Stimulated activated CD8-positive, alpha-beta memory T cell treated with anti-CD3 and anti-CD28 coated beads, Interleukin-15, amount 100 ng/mL, for 48 hours (primary cell): ENCODE results near the gene CMYA5.
"Not testable (repeated sequence)": the region's sequence is repeated elsewhere in the genome, so short reads cannot be mapped to it uniquely, and the experiment has no call there.

Source experiments
- DNase-seq, 2 donors: peaks; one replicate each; pipeline ENCODE4 v3.0.0-alpha.2; 2020; ENCODE audit warnings: low read depth in 2 of 2

Gene CMYA5

DNA sequence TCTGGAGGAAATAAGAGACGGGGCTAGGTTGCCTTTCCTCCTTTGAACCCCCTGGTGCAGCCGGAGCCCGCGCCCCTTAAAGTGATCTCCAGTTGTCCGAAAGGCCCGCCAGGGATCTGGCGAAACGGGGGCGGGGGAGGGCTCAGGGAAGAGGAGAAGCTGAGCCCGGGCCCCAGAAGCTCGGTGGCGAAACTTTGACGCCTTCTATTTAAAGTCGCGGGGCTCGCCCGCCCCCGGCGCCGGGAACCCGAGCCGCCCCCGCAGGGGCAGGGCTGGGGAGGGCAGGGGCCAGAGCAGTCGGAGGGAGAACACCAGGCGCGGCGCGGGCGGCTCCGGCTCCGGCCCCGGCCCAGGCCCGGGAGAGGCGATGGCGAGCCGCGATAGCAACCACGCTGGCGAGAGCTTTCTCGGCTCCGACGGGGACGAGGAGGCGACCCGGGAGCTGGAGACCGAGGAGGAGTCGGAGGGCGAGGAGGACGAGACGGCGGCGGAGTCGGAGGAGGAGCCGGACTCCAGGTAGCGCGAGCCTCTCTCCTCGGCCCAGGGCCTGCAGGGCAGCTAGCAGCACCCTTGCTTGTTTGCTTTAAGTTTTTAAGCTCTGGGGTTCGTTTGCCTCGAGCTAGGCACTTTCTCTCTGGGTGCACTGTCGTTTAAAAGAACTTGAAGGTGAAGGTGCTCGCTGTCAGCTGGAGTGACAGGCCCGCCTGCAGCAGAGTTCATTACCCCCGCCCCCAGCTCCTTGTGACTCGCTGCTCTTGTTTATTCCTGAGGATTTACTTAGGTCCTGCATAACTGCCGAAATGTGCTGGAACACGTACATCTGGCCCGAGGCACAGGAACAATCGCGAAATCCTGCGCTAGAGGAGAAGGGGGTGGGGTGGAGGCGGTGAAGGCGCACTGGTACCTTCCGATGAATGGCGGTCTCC lies at the start of gene CMYA5:
TSS of gene CMYA5 (plus strand) at position 296 of the 926 bp plus-strand sequence. CDS start at position 368, 72 bp downstream.
- no peak for DNase-seq

DNA sequence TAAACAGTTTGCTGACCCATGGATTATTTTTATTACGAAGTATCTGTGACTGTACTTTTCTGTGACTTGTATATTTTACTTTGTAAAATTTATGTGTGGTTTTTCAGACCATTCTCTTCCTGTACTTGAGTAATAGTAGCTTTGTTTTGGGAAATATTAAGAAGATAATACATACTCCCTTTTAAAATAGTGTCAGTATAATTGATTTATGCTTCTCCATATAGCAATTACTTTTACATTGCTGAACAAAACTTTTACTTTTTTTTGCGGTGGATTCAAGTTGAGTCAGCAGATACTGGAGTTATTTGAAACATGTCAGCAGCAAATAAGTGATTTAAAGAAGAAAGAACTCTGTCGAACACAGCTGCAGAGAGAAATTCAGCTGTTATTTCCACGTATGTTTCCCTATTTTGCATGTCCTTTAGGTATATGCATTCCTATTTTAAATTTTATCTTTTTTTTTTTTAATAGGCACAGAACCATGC lies 49.0 kb upstream of the CMYA5 start:
- no peak for DNase-seq

DNA sequence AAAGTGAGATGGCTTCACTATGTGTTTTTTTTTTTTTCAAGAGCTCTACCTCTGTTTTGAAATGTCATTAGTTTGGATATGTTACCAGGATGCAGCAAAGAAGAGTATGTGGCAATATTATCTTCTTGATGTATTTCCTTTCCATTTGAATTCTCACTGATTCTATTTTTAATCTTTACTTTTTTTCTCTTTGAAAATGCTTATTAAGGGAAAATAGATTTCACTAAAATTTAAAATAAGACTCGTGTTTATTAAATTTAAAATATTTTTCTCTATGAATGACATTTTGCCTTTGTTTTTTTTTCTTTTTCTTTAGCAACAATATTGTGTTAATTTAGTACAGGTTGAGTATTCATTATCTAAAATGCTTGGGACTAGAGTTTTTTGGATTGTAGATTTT lies 48.2 kb upstream of the CMYA5 start:
- no peak for DNase-seq

DNA sequence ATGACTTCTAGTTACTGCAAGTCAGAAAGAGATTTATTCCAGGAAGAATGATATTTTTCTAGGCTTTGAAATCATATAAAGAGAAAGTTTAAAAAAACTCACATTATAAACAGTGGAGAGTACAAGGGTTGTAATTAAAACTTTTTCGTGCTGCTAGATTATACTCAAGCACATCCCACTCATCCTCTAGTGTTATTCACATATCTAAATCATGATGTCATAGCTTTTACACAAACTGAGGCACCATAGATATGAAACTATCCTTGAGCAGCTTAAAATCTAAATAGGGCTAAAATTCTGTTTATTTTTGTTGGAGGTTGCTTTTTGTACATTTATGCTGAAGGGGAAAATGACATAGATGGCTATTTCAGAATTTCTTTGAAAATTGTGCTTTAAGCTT lies 47.4 kb upstream of the CMYA5 start:
- DNase-seq: no peak

DNA sequence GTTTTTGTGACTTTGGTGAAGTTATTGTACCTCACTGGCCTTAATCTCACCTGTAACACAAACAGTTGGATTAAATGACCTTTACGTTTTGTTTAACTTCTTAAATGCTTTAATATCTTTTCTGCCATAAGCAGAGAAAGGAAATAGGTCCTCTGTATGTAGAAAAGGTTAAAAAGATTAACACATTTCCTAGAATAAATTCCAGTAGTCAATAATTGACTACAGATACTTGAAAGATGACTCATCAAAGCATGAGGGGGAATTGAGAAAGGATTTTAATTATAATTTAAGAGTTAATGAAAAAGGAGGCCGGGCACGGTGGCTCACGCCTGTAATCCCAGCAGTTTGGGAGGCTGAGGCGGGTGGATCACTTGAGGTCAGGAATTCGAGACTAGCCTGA lies 35.8 kb upstream of the CMYA5 start:
- no peak for DNase-seq

DNA sequence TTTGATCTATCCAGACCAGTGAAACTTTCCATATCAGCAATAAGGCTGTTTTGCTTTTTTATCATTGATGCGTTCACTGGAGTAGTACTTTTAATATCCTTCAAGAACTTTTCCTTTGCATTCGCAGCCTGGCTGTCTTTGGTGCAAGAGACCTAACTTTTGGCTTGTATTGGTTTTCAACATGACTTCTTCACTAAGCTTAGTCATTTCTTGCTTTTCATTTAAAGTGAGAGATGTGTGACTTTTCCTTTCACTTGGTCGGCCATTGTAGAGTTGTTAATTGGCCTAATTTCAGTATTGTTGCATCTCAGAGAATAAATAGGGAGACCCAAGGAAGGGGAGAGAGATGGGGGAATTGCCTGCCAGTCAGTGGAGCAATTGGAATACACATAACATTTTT lies 26.4 kb upstream of the CMYA5 start:
- DNase-seq: no peak

DNA sequence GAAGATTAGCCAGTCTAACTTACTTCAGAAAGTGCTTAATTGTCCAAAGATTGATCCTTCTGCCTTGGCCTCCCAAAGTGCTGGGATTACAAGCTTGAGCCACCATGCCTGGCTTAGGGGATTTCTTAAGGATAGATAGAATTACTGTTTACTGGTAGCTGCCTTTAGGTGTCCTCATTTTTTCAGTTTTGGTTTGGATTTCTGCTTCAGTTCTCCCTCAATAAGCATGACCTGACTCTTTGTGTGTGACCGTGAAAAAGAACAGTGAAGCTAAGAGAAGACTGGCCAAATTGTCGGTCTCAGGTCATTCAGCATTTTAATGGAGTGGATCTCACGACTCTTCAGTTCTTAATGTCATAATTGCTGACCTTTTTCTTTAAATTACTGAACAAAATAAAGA lies 22.9 kb upstream of the CMYA5 start:
- DNase-seq: no peak

DNA sequence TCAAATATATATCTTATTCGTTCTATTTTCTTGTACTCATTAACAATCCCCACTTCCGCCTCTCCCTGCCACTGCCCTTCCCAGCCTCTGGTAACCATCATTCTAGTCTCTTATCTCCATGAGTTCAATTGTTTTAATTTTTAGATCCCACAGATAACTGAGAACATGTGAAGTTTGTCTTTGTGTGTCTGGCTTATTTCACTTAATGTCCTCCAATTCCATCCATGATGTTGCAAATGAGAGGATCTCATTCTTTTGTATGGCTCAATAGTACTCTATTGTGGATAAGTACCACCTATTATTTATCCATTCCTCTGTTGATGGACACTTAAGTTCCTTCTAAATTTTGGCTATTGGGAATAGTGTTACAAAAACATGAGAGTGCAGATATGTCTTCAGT lies 17.2 kb upstream of the CMYA5 start:
- DNase-seq: no peak

DNA sequence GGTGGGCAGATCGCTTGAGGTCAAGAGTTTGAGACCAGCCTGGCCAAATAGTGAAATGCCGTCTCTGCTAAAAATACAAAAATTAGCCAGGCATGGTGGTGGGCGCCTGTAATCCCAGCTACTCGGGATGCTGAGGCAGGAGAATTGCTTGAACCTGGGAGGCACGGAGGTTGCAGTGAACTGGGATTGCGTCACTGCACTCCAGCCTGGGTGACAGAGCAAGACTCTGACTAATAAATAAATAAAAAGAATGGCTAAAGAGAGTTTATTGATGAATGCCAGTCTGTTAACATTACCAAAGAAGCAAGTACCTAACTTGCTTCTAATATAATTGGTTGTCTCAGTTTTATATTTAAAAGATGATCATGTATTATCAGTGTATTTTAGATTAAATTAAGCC lies 13.3 kb upstream of the CMYA5 start:
- DNase-seq: not testable (repeated sequence)

DNA sequence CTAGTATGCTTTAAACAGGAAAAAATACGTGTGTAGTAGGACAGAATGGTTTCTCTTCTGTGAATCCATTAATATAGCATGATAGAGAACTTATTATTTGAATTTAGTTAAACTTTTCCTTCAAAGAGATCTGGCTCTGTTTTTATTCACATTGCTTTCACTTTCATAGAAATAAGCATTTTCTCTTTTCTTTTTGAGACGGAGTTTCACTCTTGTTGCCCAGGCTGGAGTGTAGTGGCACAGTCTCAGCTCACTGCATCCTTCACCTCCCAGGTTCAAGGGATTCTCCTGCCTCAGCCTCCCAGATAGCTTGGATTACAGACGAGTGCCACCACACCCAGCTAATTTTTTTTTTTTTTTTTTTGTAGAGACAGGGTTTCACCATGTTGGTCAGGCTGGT lies 7.5 kb upstream of the CMYA5 start:
- DNase-seq: not testable (repeated sequence)

DNA sequence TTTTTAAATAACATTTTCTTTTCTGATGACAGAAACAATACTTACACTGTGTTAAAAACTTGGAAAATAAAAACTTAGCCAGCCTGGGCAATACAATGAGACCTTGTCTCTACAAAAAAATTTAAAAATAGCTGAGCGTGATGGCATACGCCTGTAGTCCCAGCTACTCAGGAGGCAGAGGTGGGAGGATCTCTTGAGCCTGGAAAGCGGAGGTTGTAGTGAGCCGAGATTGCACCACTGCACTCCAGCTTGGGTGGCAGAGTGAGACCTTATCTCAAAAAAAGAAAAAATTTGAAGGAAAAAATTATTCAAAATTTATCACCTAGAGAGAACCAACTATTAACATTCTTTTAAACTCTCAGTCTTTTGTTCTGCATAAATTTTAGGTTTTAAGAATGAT lies 4.9 kb upstream of the CMYA5 start:
- DNase-seq: no peak

DNA sequence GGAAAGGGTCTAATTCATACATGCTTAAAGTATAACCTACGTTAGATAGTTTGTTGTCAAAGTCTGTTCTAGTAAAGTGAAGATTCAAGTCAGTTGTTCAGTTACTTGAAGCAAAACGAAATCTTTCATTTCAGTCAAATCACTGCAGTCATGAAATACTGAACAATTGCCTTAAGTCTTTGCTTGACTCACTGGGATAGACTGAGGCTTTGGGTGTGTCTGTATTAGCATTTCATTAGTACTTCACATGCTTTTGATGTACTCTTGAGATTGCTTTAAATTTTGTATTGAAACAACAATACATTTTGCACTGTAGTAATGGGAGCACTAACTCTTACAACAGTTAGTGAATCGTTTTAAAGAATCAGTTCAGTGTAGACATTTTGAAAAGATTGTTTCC lies 4.0 kb upstream of the CMYA5 start:
- DNase-seq: no peak

DNA sequence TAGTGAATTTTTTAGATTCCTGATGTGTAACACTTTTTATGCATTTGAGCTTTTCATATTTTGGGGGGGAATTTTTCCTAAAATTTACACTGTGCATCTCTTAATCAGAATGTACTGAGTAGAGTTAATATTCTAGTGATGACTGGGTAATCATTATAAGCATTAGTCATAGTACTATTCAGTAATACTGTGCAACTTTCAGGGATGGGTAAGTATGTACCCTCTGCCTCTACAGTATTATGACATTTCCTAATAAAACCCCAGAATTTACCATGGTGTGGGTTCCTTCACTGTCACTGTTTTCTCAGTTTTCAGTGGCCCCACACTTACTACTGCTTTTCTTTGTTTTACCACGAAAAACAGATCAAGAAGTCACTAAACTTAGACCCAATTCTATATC lies 2.8 kb upstream of the CMYA5 start:
- no peak for DNase-seq

DNA sequence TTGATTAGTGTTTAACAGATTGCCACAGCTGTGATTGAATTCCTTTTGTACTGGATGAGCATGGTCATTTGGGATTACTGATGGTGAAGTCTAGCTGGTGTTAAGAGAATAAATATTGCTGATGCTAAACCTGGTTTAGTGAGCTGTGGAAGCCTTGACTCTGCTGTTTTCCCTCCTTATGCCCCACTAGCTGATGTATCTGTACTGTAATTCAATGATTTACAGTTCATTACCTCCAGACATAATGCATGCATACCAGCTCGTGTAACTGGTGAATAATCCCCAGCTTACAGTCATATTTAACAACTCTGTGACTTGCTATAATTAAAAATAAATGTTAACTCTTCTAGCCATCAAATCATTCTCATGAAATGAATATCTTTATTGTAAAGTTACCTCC lies 1.7 kb upstream of the CMYA5 start:
- DNase-seq: no peak

DNA sequence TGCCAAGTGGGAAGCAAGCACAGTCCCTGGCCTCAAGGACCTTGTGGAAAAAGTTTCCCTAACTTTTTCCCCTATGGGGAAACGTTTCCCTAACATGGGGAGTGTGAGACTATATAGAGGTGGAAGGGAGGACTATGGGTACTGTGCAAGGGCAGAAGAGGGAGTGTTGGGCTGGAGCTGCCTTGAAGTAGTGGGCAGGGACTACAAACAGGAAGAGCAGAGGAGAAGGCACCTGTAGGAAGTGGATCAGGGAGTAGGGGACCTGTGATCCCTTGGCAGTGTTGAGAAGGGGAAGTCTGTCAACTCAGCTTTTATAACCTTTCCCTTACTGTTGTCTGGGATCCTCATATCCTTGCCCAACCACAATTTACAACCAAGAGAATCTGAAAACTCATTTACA lies 1.4 kb downstream of the CMYA5 start:
- DNase-seq: no peak

DNA sequence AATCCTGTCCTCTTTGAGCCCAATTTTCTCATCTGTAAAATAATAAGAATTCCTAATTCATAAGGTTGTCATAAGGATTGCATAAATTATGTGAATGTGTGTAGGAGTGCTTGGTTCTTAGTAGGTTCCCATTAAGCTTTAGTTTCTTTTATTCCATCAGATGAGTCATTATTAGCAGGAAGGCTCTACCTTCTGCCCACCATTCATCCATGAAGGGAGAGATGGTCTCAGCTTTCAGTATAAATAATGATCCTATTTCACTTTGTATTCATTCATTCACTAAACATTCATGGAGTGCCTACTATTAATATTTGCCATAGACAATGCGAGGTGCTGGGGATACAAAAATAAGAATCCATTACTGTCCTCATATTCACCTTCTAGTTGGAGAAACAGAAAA lies 3.0 kb downstream of the CMYA5 start:
- no peak for DNase-seq

DNA sequence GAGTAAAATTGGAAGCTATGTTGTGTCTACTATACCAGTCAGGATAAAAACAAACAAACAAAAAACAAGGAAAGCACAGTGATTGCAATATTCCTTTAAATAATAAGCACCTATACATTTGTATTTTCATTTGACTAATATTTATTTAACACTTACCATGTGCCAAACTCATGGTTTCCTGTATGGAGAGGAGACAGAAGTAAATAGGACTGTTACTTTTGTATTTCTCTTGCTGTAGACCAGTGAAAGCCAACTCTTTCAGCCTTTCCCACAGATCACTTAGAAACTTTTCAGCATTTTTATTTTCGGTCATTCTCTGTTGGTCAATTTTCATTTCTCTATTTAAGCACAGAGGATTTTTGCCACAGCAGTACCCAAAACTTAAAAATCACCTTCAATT lies 4.5 kb downstream of the CMYA5 start:
- DNase-seq: no peak

DNA sequence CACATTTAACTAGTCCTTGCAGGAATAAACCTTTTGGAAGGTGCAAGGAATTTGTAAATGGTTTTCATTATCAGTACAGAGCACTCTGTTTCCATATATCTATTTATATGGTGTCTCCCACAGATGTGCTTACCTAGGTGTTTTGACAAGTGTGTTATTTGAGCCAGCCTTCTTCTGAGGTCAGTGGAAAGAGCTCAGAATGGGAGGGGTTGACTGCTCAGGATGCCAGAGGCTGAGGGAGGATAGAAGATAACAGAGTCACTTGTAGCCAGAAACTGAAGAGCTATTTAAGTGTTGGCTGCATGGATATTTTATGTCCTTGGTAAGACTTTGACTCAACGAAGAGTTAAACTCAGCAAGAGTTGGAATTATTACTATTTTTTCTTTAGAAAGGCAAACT lies 5.0 kb downstream of the CMYA5 start:
- DNase-seq: no peak

DNA sequence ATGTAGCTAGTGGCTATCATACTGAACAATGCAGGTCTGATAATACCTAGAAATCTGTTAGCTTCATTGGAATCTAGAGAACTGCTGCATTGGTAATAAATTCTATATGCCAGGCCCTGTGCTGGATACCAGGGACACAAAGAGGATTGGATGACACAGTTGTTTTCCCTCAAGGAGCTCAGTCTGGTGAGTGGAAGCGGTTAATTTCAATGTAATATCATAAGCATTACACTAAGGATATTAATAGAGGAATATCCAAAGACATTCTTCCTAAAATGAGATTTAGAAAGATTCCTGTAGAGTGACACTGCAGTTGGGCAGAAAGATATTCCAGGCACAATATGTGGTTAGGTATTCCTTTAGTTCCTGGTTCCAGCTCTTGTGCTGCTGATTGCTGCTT lies 5.9 kb downstream of the CMYA5 start:
- no peak for DNase-seq

DNA sequence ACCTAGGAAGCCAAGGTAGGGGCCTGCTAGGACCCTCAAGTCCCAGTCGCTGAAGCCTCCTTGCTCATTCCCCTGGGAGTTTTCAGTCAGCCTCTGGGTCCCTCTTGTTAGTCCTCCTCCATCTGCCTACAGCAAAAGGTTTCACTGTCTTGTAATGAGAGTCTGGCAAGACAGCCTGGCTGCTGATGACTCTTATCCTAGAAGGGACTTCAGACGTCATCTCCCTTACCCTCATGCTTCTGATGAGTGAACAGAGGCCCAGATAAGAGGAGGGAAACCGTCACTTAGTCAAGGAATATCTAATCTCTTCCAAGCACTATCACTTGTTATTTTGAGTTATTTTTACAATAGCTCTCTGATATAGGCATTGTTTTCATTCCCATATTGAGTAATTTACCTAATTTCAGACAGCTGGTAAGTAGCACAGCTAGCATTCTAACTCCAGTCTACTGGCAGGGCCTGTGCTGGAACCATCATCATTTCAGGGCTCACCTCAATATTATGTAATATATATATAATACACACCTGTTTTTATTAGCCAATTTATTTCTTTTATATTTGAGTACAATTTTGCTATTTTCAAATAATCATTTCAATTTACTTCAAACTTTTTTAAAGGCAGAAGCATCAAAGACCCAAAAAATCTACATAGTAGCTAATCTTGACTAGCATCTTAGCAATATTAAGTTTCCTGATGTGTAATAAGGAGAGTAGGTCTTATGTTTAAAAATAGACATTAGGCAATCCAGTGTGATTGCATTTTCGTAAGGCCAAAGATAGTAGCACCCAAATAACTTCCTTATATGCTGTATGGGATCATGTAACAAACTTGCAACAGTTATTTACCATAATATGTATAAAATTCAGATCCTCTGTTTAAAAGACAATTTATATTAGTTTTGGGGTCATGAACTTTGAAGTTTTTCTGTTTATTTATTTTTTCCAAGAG lies 7.9 kb downstream of the CMYA5 start:
- no peak for DNase-seq

DNA sequence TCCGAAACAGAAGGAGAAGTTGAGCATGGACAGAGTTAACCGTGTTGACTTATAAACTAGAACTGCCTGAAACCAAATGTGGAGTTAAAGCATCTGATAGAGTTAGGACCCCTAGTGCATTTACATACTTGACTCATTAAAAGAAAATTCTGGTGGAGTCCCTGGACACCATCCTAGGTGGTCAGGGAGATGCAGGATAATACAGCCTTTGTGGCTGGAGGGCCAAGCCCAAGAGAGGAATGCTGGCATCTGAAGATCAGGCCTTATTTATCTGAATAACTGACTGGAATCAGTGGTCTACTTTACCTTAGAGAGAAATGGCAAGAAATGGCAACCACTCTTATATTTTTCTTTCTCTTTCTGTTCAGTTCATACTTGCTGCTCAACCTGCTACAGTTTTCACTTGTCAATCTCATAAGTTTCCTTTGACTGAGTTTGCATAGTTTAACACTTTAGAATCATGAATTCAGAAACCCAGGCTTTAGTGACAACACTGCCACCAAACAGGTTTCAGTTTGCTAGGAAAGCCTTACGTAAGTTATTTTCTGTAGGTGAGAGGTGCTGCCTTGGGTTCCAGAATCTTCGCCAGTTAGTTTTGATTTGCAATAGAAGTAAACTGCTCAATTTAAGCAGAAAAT lies 10.2 kb downstream of the CMYA5 start:
- no peak for DNase-seq
